Keratinocyte (primary cell): Measurements from ENCODE around the gene NRG2. TPM values are rescaled to one million over a fixed set of nuclear protein-coding genes. Genes with fewer than 3 reads are reported as not detected.

Source experiments
- DNase-seq: peaks from one replicate; pipeline ENCODE4 v3.0.0-alpha.2; 2011; ENCODE audit warnings: low read depth, missing footprints, low spot score
- FAIRE-seq: peaks from 2 replicates; lab custom pipeline; 2011; peaks lifted over from hg19 to GRCh38; lab: Jason Lieb, UNC
- H2AFZ ChIP-seq: 2 replicates; pipeline ENCODE4 v1.6.0; 2012; ENCODE audit warnings: low read length, control low read depth, inconsistent platforms; ENCODE audit not compliant: control insufficient read depth
- H3K27ac ChIP-seq: 2 replicates; pipeline ENCODE4 v1.5.1; 2011; ENCODE audit warnings: low read length; ENCODE audit not compliant: control insufficient read depth, insufficient read depth
- H3K27me3 ChIP-seq: 3 replicates; pipeline ENCODE4 v1.6.0; 2011; ENCODE audit warnings: low read length; ENCODE audit not compliant: control insufficient read depth, insufficient read depth; ENCODE audit errors: extremely low read depth
- H3K36me3 ChIP-seq, 2 experiments: 2 replicates in 1 of 2; 3 replicates in 1 of 2; pipeline ENCODE4 v1.5.1; 2011; ENCODE audit warnings: low read length in 2 of 2, mild to moderate bottlenecking in 1 of 2; ENCODE audit not compliant: control insufficient read depth in 2 of 2, insufficient read depth in 2 of 2; ENCODE audit errors: extremely low read depth in 1 of 2
- H3K4me1 ChIP-seq: 3 replicates; pipeline ENCODE4 v1.5.1; 2011; ENCODE audit warnings: low read length; ENCODE audit not compliant: control insufficient read depth, insufficient read depth; ENCODE audit errors: extremely low read depth
- H3K4me2 ChIP-seq: 3 replicates; pipeline ENCODE4 v1.6.0; 2011; ENCODE audit warnings: low read depth, low read length; ENCODE audit not compliant: control insufficient read depth, insufficient read depth; ENCODE audit errors: extremely low read depth
- H3K4me3 ChIP-seq, 3 experiments: fragments of 200-600 bp in 1 of 3; sonication (generic) in 1 of 3; 2 replicates in 2 of 3; 3 replicates in 1 of 3; pipeline ENCODE4 v1.5.1; 2011 to 2016; ENCODE audit warnings: low read length in 3 of 3, mild to moderate bottlenecking in 3 of 3, control low read depth in 2 of 3, inconsistent platforms in 1 of 3, low read depth in 1 of 3, mixed read lengths in 1 of 3, mixed run types in 1 of 3, moderate library complexity in 1 of 3; ENCODE audit not compliant: control insufficient read depth in 2 of 3, insufficient read depth in 2 of 3; ENCODE audit errors: extremely low read depth in 1 of 3
- H3K79me2 ChIP-seq: 2 replicates; pipeline ENCODE4 v1.6.0; 2012; ENCODE audit warnings: low read length; ENCODE audit not compliant: control insufficient read depth, insufficient read depth
- H3K9ac ChIP-seq: 3 replicates; pipeline ENCODE4 v1.6.0; 2011; ENCODE audit warnings: low read length; ENCODE audit not compliant: control insufficient read depth, insufficient read depth; ENCODE audit errors: extremely low read depth
- H3K9me1 ChIP-seq: 3 replicates; pipeline ENCODE4 v1.6.0; 2011; ENCODE audit warnings: low read length; ENCODE audit not compliant: control insufficient read depth, insufficient read depth; ENCODE audit errors: extremely low read depth
- H3K9me3 ChIP-seq: 2 replicates; pipeline ENCODE4 v1.5.1; 2012; ENCODE audit warnings: low read depth, low read length; ENCODE audit not compliant: control insufficient read depth
- H4K20me1 ChIP-seq: 3 replicates; pipeline ENCODE4 v1.6.0; 2011; ENCODE audit warnings: low read length; ENCODE audit not compliant: control insufficient read depth, insufficient read depth; ENCODE audit errors: extremely low read depth
- EZH2 ChIP-seq: IDR thresholded peaks from one replicate; pipeline ENCODE4 v1.6.1; 2012; ENCODE audit warnings: inconsistent platforms, mild to moderate bottlenecking, low read length, moderate library complexity
- dilution Hi-C: fragments of 300-500 bp; cut with MboI; formaldehyde crosslinking; loops from one replicate; pipeline ENCODE4 v1.7.0; 2020; ENCODE audit warnings: low sequenced_read_pairs; ENCODE audit not compliant: extremely low pct_ligation_motif_present
- polyA plus RNA-seq, 5 experiments: library from polyadenylated mRNA; depleted of rRNA in 3 of 5; stranded (reverse) in 3 of 5; stranded (forward) in 1 of 5; unstranded in 1 of 5; fragments of >200 nt; gene quantifications; 1 replicate in 1 of 5; 2 replicates in 3 of 5; 3 replicates in 1 of 5; pipeline versions ENCODE4 v1.2.1 to v1.2.3, GENCODE V29; 2011 to 2012; ENCODE audit warnings: missing spikeins in 2 of 5, low read depth in 1 of 5, low replicate concordance in 1 of 5
- TF ChIP-seq, protein P1 (sequence below), 3 experiments: IDR thresholded peaks in 1 of 3; conservative IDR thresholded peaks in 1 of 3; optimal IDR thresholded peaks in 1 of 3; 2 replicates in 2 of 3; 3 replicates in 1 of 3; pipeline versions ENCODE3 to v1.5.1; 2011; ENCODE audit warnings: low read length in 3 of 3, mild to moderate bottlenecking in 3 of 3, moderate library complexity in 2 of 3, control low read depth in 1 of 3, inconsistent platforms in 1 of 3; ENCODE audit not compliant: insufficient read depth in 2 of 3; ENCODE audit errors: extremely low read depth in 1 of 3

The NRG2 gene
- polyA plus RNA-seq, 1 donor (not counting 4 experiments of a cell fraction or from before 2014, with no cell fraction given) = 0.13 TPM

- dilution Hi-C loops = no loop called here
- Histone ChIP-seq H3K9me1 (no peaks in the 10 kb centered on the region), H2AFZ (no peak overlapping the region), H3K9me3 (no peaks in the 10 kb centered on the region), H3K4me1 (peaks cover 25% of the 10 kb centered on the region), H3K79me2 (no peaks in the 10 kb centered on the region), H4K20me1 (no peaks in the 10 kb centered on the region), H3K36me3 (no peaks in the 10 kb centered on the region), H3K4me3 (no peak overlapping the region), H3K27ac (no peak overlapping the region), H3K27me3 (no peaks in the 10 kb centered on the region), H3K4me2 (no peak overlapping the region), H3K9ac (no peak overlapping the region)
- DNase-seq (no peak), FAIRE-seq (no peak)
- TF ChIP-seq, protein P1, sequence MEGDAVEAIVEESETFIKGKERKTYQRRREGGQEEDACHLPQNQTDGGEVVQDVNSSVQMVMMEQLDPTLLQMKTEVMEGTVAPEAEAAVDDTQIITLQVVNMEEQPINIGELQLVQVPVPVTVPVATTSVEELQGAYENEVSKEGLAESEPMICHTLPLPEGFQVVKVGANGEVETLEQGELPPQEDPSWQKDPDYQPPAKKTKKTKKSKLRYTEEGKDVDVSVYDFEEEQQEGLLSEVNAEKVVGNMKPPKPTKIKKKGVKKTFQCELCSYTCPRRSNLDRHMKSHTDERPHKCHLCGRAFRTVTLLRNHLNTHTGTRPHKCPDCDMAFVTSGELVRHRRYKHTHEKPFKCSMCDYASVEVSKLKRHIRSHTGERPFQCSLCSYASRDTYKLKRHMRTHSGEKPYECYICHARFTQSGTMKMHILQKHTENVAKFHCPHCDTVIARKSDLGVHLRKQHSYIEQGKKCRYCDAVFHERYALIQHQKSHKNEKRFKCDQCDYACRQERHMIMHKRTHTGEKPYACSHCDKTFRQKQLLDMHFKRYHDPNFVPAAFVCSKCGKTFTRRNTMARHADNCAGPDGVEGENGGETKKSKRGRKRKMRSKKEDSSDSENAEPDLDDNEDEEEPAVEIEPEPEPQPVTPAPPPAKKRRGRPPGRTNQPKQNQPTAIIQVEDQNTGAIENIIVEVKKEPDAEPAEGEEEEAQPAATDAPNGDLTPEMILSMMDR (optimal IDR thresholded peaks at IDR 0.05 in 1 of 3, IDR thresholded peaks at IDR 0.05 in 1 of 3, conservative IDR thresholded peaks at IDR 0.05 in 1 of 3; ENCODE audit: extremely low read depth in 1 of 3, insufficient read depth in 2 of 3, low read length in 3 of 3) = no peak
- TF ChIP-seq EZH2 = no peak
Measured at GRCh38 chr5:139881143-139881733, 161.9 kb downstream of the NRG2 start.

DNA sequence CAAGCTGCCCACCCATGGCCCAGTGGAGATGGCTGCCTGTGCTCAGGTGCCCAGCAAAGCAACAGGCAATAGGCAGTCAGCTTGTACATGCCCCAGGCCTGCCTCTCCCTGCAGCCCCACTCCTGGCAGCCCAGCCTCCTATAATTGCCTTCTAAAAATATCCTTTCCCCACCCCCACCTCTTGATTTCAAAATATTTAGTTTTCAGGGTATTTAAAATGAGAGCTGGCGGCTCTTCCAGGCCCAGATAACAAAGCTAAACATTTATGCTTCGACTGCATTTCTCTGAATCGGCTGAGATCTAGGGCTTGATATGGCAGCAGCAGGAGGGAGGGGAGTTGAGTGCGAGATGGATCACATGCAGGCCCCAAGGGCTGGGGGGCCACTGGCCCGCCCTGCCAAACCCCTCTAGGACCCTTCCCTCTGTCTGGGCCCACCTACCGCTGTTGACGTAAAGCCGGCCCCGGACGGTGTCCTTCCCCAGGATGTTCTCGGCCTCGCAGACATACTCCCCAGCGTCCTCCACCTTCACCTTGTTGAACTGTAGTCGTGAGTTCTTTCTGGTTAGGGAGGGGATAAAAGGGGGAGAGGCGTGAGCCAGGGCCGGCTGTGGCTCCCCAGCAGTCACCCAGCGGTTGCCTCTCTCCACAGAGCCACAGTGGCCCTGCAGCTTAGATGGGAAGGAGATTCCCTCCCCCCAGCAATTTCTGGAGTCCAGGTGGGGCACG lies 162.5 kb downstream of the NRG2 start:
- FAIRE-seq (no peak), DNase-seq (no peak)
- no peaks in the 10 kb centered on the region for H3K79me2 ChIP-seq
- TF ChIP-seq, protein P1 (optimal IDR thresholded peaks at IDR 0.05 in 1 of 3, IDR thresholded peaks at IDR 0.05 in 1 of 3, conservative IDR thresholded peaks at IDR 0.05 in 1 of 3; ENCODE audit: extremely low read depth in 1 of 3, insufficient read depth in 2 of 3, low read length in 3 of 3) = no peak
- no peak for TF ChIP-seq EZH2
- no peak overlapping the region for H3K27ac ChIP-seq
- no peaks in the 10 kb centered on the region for H4K20me1 ChIP-seq
- H2AFZ ChIP-seq = no peak overlapping the region
- H3K9me3 ChIP-seq = no peaks in the 10 kb centered on the region
- H3K36me3 ChIP-seq = no peaks in the 10 kb centered on the region
- peaks cover 25% of the 10 kb centered on the region for H3K4me1 ChIP-seq
- H3K9me1 ChIP-seq = no peaks in the 10 kb centered on the region
- H3K9ac ChIP-seq = no peak overlapping the region
- no peaks in the 10 kb centered on the region for H3K27me3 ChIP-seq
- dilution Hi-C loops = no loop called here
- no peak overlapping the region for H3K4me2 ChIP-seq
- no peak overlapping the region for H3K4me3 ChIP-seq
